Neural progenitor cell (in vitro differentiated cells): Measurements from ENCODE around the gene SCGB3A1.

Experiments used
- CTCF ChIP-seq: fragments of 200-600 bp; sonication (generic); IDR thresholded peaks from 2 replicates; pipeline ENCODE4 v1.5.1; 2017; ENCODE audit warnings: antibody characterized with exemption, mild to moderate bottlenecking
- EZH2 ChIP-seq: fragments of 200-600 bp; sonication (generic); IDR thresholded peaks from 2 replicates; pipeline ENCODE4 v1.6.1; 2017; ENCODE audit warnings: antibody characterized with exemption, mild to moderate bottlenecking, moderate library complexity

- no peak for TF ChIP-seq CTCF
- TF ChIP-seq EZH2: no peak
Measured at GRCh38 chr5:180555168-180555921, 36.0 kb downstream of the SCGB3A1 start.
